HG02763 (cell line): ENCODE data around the gene TOX2.

Experiments used
- ATAC-seq: cut with Tn5 transposase; IDR thresholded peaks from one replicate; pipeline ENCODE4 v1.9.1; 2021; ENCODE audit warnings: mild to moderate bottlenecking, moderate library complexity; ENCODE audit not compliant: unreplicated experiment

The TOX2 gene

DNA sequence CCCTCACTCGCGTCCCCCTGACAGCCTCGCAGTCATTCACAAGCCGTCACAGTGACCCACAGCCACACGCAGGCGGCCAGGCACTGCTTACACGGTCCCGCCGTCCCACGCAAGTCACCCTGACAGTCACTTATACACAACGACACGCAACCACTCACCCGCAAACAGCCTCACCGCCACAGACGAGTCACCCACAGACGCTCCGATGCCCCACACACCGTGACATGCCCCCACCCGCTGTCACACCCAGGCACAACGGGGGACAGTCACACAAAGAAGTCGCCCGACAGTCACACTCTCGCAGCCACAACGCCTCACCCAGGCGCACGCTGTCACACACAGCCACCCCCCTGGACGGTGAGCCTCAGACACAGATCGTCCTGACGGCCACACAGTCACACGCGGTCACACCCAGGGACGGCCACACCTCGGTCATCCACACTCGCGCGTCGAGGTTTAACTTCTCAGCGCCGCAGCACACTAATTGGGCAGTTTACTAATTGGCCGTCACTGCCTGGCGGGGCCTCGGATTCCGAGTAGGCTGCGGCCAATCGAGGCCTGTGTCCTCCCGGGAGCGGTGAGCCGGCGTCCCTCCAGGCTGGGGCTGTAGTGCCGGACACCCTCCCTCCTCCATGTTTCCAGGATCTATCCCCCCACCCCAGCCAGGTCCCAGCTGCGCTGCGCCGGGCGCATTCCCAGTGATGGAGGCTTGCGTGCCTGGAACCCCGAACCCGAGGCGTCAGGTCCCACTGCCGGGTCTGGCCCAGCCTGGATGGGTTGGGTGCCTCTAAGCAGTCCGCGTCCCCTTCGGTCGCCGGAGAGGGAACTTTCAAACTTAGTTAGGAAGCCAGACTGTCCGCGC is 790 bp downstream of the TOX2 start:
- no peak for ATAC-seq

DNA sequence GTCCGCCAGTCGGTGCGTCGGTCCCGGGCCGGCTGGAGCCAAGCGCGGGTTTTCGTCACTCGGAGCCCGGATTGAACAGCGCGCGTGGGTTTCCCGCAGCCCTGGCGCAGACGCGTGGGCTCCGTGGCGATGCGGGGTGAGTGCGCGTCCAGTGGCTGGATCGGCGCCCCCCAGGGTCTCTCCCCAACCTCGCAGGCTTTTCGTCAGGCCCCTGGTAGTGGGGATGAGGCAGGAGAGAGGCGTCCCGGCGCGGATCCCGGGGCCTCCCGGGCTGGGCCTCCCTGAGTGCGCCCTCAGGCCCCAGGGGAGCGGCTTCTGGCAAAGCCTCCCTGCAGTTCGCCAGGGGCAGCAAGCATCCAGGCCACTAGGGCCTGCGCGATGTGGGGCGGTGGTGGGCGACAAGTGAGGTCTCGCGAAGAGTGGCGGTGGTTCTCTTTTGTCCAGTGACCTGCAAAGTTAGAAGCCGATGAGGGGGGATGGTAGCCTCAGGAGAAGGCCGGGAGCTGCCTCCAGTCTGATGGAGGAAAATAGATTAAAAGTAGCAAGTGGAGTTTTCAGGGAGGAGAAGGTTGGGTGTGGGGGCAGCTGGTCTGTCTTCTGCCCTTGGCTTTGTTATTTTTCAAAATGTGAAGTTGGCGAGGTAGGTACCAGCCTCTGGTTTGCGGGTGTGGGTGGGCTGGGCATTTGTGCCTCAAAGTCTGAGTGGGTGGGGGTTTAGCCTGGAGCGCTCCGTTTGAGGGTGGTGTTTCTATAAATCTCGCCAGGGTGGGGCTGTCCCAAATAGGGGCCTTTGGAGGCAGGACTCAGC is 1.6 kb downstream of the TOX2 start:
- ATAC-seq: no peak

DNA sequence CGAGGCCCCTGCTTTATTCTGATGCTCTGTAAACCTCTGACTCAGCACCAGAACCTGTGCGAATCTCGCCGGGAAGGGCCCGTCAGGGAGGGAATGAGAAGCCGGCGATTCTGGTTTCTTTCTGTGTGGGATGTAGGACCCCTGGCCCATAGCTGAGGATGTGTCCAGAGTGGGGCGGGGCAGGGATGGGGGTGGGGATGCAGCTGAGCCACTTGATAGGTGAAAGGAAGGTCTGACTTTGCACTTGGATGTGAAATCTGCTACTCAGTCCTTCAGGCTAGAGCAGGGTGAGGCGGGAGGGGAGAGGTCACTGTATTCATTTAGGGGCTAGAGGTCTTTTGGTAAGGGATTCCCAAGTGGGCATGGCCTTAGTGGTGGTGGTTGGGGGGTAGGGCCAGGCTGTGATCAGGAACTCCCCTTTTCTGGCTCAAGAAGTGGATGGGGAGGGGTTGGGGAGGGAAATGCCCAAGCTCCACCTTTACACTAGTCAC is 2.3 kb downstream of the TOX2 start:
- no peak for ATAC-seq

DNA sequence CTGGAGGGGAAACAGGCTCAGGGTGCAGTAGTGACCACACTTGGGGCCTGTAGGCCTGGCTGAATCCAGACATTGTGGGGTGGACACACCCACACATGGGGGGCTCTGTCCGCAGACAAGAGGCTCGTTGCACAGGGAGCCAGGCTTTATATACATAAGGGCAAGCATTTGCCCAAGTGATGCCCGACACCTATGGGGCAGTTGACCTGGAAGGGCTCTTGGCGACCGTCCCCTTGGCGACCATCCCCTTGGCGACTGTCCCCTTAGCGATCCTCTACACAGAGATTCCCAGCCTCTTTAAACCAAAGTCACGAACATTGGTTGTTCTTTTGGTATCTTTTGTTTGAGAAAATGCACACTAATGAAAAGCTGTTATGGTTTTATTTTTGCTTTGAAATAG is 2.7 kb downstream of the TOX2 start:
- no peak for ATAC-seq

DNA sequence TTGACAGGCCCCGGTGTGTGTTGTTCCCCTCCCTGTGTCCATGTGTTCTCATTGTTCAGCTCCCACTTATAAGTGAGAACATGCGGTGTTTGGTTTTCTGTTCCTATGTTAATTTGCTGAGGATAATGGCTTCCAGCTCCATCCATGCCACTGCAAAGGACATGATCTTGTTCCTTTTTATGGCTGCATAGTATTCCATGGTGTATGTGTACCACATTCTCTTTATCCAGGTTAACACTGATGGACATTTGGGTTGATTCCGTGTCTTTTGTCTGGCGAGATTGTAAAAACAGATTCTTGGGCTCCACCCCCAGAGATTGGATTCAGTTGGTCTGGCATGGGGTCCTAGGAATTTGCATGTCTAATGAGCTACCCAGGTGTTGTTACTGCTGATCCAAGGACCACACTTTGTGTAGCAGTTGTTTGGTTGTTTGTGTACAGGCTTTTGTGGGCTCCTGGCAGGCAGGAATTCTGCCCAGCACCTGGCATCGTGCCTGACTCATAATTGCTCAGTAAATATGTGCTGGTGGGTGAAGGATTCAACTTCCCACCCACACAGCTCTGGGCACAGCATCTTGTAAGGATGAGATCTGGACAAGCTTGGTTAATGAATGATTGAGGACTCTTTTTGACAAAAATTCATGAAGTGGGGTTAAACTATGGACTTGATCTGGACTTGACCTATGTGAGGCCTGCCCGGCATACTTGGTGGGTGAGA is 5.2 kb downstream of the TOX2 start:
- no peak for ATAC-seq

DNA sequence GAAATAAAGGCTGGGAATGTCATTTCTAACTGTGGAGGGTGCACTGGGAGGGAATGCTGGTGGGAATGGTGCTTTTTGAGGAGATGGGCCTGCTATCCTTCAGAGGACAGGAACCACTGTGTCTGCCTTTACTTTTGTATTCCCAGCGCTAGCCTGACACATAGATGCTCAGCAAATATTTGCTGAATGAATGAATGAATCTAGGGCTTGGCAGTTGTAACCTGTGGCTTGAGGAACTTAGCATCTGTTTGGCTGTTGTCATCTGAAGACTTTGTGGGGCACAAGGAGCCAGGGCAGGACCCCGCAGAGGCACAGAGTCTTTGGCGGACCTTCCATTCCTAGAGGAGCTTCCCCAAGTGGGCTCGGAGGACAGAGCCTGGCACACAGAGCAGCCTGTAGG is 6.1 kb downstream of the TOX2 start:
- ATAC-seq: no peak

DNA sequence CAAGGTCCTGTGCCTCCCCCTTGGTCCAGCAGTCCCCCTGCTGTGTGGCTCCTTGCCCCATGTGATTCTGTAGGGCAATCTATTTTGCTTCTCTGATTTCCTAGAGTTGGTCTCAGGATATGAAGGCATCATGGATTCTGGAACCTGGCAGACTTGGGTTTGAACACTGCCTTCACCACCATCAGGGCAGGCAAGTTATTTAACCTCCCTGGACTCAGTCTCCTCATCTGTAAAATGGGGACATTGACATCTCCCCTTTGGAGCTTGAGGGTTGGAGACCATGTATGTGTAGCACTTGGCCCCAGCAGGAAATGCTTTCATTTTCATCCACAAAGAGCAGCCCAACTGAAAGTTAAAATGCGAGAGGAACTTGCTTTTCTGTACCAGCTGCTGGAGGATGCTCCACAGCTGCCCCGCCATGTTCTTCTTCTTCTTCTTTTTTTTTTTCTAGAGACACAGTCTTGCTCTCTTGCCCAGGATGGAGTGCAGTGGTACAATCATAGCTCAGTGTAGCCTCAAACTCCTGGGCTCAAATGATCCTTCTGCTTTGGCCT is 6.7 kb downstream of the TOX2 start:
- ATAC-seq: no peak

DNA sequence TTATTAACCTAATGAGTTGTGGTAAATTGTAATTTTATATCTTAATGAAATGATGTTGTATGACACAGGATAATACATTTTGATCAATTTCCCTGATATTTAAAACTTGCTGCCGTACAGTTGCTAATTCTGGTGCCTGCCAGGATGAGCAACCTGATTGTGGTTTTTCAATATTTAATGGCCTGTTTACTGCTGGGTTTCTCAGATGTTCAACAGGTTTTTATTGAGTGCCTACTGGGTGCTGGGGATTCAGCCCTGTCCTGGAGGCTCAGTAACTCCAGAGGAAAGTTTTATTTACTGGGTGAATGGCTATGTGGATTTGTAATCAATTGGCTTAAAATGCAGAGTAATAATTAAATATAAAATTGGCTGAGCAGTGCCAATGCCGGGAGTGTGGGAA is 8.0 kb downstream of the TOX2 start:
- no peak for ATAC-seq

DNA sequence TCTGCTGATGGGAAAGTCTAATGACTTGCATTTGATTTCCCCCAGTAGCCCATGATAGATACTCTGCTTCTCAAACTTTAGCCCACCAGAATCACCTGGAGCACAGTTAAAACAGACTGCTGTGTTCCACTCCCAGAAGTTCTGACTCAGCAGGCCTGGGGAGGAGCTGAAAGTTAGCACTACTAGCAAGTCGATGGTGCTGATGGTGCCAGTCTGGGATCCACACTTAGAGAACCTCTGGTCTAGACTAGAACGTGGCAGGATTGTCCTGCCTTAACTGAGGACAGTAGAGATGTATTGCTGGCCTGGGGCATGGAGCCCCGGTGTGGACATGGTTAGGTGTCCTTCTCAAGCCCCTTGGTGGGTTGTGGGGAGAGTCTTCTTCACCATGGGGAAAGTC is 8.7 kb downstream of the TOX2 start:
- peak; percentile 12 for ATAC-seq

DNA sequence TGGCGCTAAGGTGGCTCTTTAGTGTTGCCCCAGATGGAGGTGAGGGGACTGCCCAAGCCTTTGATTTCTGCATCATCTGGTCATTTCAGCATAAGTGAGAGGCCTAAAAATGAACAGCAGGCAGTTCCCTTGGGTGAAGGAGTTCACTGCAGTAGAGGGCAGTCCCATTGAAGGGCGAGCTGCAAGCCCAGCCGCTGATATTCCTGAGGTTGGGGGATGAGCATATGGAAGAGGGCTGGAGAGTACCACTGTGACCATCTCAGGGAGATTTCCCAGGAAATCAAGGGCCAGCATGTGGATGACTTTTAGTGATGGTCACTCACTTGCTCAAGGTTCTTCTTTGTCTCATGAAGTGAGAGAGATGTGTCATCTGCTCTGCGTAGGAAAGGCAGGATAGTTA is 9.3 kb downstream of the TOX2 start:
- no peak for ATAC-seq

DNA sequence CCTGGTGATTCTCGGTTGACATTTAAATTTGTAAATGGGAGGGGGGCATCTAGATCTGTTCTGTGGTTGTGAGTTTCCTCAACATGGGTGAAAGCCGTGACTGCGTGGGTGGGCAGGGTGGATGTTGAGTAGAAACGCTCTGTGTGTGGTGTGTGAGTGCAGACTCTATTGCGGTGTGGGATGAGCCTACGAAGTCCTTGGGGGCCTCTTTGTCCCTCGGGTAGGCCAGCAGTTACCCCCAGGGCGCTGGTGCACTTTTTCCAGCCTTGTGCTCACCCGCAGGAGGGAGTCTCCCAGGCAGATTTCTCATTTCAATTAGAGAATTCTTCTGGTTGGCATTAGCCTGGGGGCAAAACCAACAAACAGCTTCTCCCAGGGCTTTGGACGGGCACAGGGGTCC is 10.6 kb downstream of the TOX2 start:
- ATAC-seq: no peak

DNA sequence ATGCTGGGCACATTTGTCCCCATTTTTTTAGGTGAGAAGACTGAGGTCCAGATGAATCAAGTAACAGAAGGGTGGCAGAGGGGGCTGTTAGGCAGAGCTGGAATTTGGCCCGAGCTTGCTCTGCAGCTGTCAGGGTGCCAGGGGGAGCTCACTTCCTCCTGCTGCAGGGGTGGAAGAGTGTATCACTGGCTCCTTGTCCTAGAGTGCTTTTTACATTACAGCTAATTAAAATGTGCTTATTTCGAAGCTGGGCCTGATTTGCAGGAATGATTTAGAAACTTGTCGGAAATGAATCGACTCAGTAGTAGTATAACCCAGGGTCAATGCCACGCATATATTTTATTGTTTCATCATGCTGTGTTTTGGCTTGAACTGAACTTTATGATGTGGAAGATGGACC is 11.1 kb downstream of the TOX2 start:
- no peak for ATAC-seq

DNA sequence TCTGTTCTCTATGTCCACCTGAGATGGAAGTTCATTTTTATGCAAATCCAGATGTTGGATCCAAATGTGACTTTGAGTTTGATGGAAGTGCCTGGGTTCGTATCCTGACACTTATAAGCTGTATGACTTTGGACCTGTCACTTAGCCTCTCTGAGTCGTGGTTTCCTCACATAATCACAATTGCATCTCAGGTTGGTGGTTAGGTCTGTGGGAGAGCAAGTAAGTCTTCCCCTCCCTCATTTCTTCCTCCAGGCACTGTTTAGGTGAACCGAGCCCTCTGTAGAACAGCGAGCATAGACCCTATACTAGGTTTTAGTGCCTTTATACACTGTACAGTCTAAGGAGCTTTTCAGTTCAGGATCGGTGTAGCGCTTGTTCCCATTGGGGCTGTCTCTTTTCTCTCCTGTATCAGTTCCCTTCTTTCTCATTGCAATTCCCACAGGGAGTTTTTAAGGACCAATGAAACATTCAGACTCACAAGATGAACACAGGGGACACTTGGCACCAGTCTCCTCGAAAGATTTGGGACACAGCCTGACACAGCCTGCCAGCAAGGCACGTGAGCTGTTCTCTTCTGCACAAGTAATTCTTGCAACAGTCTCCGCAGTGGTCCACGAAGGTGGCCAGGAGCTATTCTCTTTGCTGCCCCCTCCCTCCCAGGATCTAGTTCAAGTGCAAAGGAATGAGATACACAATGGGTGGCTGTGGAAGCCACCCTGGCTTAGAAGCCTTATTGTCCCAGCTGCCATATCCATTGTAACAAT is 11.8 kb downstream of the TOX2 start:
- ATAC-seq: no peak

DNA sequence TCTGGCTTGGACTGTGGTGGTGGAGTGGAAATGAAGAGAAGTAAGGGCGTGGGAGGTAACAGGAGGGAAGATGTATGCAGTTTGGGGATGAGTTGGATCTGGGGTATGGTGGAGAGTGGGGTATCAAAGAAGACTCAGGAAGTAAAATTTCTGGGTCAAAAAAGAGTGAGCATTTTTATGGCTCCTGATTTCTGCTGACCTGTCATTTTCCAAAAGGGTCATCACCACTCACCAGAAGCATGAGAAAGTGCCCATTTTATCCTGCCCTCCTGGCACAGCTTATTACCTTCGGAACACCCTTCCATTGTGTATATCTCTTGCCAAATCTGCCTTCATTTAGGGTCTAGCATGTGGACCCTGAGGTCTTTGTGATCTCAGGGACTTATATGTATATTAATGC is 17.3 kb downstream of the TOX2 start:
- ATAC-seq: no peak

DNA sequence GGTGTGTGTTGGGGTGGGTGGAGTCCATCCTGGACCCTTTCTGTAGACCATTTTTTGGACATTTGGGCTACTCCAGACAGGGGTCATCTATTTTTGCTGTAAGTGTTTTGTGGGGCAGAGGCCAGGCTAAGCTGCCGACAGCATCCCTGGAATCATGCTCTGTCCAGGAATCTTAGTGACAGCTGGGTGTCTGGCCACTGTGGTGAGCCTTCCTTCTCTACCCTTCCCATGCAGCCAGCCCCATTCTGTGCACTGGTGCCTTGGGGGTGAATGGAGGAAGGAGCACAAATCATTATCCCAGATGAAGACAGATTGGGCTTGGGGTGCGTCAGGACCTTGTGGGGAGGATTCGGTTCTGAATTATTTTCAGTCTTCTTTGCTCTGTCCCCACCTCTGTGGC is 20.2 kb downstream of the TOX2 start:
- ATAC-seq: no peak

DNA sequence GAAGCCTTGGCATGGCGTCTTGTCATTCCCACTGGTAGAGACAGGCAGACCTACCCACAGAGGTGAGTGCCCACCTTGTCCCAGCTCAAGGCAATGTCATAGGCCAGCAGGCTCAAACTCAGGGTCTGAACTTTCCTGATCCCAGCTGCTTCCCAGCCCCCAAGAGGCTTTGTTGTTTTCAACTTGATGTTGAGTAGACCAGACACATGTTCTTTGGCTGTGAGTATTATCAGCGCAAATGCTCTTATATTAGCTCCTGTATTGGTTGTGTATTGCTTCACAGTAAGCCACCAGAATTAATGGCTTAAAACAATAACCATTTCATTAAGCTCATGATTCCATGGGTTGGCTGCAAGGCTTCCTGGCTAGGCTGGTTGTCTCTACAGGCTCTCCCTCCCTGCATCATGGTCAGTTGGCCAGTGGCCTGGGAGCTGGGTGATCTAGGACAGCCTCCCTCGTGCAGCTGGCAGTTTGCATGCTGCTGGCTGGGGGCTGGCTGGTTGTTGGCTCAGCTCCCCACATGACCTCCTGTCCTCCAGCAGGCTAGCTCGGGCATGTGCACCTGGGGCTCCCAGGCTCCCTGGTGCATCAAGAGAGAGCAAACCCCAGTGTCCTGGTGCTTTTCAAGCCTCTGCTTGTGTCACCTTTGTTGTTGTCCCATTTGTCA is 21.6 kb downstream of the TOX2 start:
- ATAC-seq: no peak

DNA sequence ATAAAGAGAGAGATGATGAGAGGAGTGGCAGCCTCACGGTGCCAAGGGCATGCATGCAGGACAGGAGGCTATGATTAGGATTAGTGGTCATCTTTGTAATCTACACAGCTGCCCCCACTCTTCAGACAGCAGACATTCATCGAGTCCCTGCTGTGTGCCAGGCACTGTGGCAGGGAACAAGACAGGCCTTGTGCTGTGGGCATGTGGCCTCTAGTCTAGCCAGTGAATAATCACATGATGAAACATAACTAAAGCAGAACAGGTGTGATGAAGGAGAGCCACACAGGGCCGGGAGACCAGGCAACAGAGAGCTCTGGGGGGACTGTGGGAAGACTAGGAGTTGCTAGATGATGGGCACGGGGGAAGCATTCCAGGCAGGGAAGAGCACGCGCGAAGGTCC is 22.2 kb downstream of the TOX2 start:
- ATAC-seq: no peak

DNA sequence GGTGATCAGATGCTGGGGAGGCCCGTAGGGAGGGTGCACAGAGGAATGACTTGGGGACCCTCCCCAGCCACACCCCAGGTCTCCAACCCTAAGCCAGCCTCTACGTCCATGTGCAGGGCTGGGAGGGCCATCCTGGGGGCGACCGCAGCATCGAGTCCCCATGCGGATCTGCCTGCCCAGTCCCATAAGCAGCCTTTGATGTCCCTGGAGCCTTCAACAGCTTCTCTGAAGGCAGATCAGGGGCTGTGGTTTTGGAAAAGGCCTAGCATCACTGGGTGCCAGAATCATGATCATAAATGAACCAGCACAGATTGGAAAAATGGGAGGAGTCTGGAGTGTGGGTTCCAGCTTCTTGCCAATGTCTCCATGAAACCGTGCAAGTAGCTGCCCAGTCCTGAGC is 22.9 kb downstream of the TOX2 start:
- ATAC-seq: no peak

DNA sequence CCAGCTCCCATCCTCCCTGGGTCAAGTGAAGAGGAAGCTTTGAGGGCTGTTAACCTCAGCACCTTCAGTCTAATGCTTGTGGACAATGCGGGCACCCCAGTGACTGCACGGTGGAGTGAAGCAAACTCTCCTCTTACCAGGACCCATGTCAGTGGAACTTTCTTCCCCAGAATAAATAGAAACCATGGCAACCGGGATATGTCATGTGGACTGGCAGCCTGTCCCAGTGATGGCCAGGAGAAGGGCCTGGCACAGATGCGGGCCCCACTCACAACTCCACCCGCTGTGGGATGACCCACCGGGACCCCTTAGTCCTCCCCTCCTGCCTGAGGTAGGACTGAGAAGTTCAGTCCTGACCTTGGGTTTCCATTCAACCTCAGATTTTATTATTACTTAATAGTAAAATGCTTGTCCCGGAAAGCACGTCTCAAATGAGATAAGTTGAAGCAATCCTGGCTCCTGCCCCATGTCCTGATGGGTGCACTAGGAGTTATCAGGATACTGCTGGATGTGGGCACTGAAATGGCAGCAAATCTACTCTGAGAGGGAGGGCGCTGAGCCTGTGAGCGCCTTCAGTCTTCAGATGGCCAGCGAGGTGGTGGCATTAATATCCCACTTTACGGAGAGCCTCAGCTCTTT is 23.5 kb downstream of the TOX2 start:
- no peak for ATAC-seq
